Myocyte (in vitro differentiated cells): Measurements from ENCODE around the gene CSF1R. TPM values are rescaled to one million over a fixed set of nuclear protein-coding genes. Genes with fewer than 3 reads are reported as not detected.
A peak's percentile ranks its signal among the peaks of the same experiment; 100 is the strongest.
"Not testable (repeated sequence)": the region's sequence is repeated elsewhere in the genome, so short reads cannot be mapped to it uniquely, and the experiment has no call there.

Source experiments
- DNase-seq: peaks from one replicate; pipeline ENCODE4 v3.0.0-alpha.2; 2012; ENCODE audit warnings: low read depth
- total RNA-seq: library from RNA; depleted of rRNA; stranded (reverse); fragments of >200 nt; gene quantifications from 2 replicates; pipeline ENCODE4 v1.2.3, GENCODE V29; 2014

The CSF1R gene
- total RNA-seq, 1 donor from 2014 or later, result not detected

DNA sequence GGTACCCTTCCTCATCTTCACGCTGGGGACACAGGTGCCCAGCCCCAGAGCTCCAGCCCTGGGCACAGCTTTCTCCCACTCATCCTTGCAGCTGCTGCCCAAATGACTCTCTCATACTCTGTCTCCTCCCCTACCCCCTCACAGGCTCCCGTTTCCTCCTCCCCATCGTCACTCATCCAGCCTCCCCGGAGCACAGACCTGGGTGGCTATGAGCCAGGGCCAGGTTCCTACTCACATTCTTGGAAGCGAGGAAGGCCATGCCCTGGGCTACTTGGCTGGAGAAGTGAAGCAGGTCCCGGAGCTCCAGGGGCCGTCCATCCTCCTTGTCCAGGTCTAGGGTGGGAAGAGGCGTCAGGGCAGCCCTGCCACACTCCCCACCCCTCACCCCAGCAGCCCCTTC, 29.3 kb downstream of the CSF1R start:
- no peak for DNase-seq

DNA sequence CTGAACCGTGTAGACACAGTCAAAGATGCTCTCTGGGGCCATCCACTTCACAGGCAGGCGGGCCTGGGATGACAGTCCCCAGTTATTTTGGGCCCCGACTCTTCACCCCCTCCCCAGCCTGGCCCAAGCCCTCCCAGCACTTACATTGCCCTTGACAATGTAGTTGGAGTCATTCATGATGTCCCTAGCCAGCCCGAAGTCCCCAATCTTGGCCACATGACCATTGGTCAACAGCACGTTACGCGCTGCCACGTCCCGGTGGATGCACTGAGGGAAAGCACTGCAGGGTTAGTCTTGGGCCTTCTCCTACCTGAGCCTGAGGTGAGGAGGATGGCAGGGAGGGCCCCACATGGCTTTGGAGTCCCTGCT, 30.3 kb downstream of the CSF1R start:
- no peak for DNase-seq

DNA sequence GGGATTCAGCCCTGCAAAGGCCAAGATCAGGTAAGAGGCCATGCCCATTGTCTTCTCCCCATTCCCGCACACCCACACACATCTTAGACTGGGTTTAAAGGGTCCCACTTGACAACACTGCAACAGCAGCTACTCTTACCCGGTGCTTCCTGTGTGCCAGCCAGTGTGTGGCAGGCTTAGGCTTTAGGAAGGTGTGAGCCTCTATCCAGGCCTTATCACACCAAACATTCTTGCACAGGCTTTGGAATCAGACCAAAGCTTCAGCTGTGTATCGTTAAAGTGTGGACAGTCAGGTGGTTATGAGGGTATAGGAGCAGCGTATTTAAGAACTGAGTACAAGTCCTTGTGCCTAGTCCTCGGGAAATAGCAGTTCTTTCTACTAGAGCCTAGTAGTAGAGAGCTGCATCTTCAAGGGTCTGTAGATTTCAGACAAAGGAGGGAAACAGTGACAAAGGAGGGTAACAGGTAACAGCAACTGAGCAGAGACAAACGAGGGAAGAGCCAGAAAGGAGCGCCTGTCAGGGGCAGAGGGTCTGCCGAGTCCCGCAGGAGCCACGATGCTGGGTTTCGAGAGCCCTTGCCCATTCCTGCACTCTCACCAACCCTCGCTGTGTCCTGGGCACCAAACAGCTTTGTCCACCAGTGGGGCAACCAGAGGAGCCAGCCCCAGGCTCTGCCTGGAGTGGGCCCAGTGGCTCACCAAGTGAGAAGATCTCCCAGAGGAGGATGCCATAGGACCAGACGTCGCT, 30.9 kb downstream of the CSF1R start:
- DNase-seq, result no peak

DNA sequence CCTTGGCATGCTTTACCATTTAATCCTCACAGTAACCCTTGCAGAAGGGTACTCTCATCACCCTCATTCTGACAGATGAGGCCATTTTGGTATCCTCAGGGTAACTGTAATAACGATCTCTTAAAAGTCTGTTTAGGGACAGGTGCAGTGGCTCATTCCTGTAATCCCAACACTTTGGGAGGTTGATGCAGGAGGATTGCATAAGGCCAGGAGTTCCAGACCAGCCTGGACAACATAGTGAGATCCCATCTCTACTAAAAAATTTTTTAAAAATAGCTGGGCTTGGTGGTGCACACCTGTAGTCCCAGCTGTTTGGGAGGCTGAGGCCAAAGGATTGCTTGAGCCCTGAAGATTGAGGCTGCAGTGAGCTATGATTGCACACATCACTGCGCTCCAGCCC, 31.8 kb downstream of the CSF1R start:
- DNase-seq, result no peak

DNA sequence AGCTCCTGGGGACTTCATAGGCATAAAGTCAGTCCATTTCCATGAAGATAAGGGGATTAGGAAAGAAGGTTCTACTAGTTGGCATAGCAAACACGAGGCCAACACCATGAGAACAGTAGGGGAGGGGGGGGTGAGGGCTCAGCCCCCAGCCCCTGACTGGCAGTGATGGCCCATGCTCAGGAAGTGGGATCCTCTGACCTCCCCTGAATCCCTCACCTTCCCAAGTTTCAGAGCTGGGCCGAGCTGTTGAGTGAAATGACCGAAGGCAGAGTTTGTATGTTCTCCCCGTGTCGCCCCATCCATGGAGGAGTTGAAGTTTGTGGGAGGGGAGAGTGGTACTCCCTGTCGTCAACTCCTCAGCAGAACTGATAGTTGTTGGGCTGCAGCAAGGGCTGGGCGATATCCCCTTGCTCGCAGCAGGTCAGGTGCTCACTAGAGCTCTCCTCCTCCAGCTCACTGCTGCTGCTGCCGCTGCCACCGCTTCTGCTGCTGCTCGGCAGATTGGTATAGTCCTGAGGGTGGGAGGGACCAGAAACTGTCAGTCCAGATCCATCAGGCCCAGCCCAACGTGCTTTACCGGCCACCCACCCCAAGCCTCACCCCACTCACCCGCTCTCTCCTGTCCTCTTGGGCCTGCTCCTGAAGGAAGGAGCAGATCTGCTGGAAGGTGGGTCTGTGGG, 32.5 kb downstream of the CSF1R start:
- DNase-seq, result no peak

DNA sequence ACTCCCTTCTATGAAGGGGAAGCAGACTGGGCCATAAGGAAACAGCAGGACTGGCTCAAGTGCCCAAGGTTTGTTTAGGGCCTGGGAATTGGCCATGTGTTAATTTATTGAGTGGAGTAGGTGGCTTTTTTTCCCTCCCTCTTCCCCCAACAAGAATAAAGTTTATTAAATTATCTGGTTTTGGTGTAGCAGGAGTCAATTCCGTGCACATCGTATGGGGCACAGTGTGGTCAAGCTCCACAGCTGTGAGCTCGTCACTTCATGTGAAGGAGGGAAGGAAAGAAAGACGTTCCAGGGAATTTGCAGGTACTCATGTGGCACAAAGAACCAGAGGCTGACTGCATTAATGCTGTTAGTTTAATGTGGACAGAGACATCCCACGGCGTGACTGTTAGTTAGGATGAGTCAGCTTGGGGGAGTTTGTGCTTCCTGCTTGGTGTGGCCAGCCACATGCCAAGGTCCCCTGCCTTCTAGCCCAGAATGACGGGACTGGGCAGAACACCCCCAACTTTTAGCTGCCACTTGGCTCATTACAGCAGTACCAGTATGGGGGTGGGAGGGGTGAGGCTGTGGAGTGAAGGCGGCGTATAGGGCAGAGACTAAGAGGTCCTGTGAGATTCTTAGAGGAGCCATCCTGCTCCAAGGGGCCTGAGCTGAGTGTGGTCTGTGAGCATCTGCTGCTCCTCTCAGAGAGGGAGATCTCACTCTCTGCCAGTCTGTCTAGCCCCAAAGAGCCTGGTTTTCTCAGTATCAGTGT, 33.2 kb downstream of the CSF1R start:
- DNase-seq, result peak; percentile 78

DNA sequence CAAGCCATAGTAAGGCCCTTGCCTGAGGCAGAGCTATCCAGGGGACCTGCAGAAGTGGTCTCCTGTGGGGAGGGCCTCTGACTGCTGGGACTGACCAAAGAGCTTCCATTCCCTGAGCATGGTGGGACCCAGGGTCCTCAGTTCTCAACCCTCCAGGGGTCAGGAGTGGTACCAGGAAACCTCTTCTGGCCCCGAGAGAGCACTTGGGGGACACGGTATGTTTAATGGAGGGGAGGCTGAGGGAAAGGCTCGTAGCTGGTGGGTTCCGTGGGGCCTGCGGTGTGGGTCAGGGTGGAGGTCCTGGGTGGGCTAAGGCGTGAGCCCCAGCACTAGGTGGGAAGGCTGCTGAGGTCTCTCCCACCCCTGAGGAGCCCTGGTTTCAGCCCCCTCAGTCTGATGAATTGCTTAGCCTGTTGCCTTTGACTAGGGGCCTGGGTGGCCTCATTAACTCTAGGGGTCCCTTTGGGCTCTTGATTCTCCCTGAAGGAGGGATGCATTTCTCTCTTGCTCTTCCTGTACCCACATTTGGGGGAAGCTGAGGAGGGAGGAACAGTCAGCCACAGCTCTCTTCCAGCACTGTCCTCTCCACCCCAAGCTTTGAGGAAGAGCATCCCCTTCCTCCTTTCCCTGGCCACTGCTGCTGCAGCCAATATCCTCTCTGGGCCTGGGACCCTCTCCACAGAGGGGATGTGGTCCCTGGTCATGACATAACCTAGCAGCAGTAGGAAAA, 34.0 kb downstream of the CSF1R start:
- DNase-seq, result no peak

DNA sequence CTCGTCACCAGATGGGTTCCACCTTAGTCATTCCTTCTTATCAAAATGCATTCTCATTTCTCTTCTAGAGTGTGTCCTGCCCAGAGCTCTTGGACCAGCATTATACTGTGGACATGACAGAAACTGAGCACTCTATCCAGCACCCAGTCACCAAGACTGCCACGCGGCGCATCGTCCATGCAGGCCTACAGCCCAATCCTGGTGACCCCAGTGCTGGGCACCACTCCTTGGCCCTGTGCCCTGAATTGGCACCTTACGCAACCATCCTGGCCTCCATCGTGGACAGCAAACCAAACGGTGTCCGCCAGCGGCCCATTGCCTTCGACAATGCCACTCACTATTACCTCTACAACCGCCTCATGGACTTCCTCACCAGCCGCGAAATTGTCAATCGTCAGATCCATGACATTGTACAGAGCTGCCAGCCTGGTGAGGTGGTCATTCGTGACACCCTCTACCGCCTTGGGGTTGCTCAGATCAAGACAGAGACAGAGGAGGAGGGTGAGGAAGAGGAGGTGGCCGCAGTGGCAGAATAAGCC, 34.6 kb downstream of the CSF1R start:
- no peak for DNase-seq

DNA sequence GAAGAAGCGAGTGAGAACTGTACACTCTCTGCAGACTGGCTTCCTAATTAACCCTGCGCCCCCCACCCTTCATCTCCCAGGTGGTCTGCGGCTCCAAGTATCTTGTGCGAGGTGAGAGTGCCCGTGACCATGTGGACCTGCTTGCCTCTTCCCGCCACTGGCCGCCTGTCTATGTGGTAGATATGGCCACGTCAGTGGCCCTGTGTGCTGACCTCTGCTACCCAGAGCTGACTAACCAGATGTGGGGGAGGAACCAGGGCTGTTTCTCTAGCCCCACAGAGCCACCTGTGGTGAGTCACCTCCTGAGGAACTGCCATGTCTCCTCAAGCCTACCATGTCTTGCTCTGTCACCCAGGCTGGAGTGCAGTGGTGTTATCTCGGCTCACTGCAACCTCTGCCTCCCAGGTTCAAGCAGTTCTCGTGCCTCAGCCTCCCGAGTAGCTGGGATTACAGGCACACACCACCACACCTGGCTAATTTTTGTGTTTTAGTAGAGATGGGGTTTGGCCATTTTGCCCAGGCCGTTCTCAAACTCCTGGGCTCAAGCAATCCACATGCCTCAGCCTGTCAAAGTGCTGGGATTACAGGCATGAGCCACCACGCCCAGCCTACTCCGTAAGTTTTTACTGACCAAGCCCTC, 36.1 kb downstream of the CSF1R start:
- DNase-seq, result not testable (repeated sequence)

DNA sequence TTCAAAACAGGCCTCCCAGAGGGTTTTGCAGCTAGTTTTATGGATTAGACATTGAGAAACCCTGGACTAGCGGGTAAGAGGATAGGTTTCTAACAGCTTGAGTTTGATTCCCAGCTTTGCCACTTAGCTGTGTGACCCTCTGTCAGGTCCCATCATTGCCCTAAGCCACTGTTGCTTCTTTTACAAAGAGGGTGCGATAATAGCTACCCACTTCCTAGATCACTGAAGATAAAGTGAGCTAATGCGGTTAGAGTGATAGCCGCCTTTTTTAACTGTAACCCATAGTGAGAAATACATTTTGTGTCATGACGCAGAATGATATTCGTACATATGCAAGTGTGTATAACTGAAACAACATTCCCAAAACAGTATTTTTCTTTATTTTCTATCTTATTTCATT, 40.3 kb downstream of the CSF1R start:
- no peak for DNase-seq

DNA sequence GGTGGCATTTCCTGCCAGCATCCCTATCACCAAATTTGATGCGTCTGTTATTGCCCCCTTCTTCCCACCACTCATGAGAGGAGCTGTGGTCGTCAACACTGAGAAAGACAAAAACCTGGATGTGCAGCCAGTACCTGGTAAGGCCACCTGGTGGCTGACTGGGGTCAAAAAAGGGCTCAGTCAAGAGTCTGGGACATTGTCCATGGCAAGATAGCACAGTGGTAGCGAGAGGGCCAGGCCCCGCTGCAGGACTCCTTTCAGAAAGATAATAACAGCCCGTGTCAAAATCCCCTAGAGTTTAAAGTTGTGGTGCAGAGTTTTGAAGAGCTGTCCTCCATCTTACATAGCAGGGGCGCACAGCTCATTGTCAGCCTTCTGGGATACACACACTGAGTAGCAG, 40.8 kb downstream of the CSF1R start:
- DNase-seq, result no peak

DNA sequence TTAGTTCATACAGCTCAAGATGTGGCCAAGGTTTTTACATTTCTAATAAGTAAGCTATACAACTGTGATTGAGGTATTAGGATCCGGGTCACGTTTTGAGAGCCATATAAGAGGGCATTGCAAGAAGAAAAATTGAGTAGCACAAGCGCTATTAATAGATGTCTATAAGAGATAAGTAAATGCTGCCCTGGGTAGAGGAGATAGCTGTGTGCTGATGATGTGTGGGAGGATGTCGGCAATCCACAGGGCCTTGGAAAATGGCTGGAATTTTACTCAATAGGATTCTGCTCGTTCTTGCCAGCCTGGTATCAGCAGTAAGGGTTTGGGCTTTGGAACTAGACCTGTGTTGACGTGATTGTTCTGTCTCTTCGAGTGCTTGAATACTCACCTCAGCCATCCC, 41.6 kb downstream of the CSF1R start:
- DNase-seq, result no peak

DNA sequence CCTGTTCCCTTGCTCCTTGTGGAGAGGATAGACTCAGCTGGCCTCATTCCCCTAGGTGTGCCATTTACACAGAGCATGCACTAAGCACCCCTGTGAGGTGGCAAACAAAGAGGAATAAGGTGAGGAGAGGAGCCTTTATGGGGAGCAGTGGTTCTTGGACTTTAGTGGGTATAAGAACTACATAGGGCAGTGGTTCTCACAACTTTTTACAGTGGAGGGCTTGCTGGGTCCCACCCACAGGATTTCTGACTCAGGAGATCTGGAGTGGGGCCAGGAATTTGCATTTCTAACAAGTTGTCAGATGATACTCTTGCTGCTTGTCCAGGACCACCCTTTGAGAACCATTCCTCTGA, 42.0 kb downstream of the CSF1R start:
- DNase-seq, result peak; percentile 58

DNA sequence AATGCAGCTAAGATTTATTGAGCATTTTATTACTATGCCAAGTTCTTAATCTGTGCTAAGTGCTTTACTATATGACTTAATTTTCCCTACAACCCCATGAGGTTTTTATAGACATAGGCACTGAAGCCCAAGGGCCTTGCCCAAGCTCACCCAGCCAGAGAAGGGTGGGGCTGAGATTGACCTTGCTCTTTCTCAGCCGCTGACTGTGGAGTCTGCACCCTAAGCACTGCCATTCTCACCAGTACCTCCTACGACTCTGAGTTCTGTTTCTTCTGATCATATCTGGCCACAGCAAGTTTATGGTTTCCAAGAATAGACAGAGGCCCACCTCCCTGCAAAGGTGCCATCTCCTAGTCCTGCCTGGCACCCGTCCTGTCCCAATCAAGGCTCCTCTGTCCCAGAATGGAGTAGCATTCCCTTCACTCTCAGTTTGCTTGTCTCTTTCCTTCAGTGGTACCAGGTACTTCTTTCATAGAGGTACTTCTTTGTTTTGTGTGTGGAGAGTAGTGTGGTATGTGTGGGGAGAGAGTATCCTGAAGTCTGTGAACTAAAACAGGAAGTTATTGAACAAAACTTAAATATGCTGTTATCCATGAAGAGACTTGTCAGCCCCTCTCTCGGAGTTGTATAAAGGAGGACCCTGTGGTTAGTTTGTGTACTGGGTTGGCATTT, 42.6 kb downstream of the CSF1R start:
- DNase-seq, result no peak

DNA sequence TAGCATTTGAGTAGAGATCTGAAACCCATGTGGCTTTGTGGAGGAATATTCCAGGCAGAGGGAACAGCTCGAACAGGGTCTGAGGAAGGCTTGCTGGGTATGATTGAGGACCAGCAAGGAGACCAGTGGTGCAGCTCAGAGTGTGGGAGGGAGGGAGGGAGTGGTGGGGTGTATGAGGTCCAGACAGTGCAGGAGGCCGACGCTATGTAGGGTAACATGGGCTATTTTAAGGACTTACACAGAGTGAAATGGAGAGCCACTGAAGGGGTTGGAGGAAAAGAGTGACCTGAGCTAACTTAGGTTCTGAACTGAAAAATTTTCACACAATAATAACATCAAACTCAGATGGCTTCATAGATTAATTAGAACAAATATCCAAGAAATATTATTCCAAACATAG, 43.9 kb downstream of the CSF1R start:
- DNase-seq, result peak; percentile 43

DNA sequence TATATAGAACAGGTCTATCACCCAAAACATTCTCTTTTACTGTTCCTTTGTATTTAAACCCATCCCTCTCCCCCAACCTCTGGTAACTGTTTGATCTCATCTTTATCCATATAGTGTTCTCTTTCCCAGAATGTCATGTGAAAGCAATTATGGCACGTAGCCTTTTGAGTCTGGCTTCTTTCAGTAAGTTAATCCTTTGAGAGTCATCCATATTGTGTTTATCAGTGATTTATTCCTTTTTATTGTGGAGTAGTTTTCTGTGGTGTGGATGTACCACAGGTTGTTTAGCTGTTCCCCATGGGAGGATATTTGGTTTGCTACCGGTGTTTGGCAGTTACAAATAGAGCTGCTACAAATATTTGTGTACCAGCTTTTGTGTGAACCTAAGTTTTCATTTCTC, 47.8 kb downstream of the CSF1R start:
- no peak for DNase-seq

DNA sequence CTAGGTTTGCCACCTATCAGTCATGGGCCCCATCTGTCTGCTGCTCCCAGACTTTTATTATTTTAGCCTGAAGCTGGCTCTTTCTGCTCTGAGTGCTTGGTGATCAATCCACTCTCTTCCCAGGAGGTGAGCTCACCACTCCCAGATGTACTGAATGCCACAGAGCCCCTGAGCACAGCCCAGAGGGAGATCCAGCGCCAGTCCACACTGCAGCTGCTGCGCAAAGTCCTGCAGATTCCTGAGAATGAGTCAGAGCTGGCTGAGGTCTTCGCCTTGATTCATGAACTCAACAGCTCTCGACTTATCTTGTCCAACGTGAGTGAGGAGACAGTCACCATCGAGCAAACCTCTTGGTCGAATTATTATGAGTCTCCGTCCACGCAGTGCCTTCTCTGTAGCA, 49.8 kb downstream of the CSF1R start:
- peak; percentile 98 for DNase-seq

DNA sequence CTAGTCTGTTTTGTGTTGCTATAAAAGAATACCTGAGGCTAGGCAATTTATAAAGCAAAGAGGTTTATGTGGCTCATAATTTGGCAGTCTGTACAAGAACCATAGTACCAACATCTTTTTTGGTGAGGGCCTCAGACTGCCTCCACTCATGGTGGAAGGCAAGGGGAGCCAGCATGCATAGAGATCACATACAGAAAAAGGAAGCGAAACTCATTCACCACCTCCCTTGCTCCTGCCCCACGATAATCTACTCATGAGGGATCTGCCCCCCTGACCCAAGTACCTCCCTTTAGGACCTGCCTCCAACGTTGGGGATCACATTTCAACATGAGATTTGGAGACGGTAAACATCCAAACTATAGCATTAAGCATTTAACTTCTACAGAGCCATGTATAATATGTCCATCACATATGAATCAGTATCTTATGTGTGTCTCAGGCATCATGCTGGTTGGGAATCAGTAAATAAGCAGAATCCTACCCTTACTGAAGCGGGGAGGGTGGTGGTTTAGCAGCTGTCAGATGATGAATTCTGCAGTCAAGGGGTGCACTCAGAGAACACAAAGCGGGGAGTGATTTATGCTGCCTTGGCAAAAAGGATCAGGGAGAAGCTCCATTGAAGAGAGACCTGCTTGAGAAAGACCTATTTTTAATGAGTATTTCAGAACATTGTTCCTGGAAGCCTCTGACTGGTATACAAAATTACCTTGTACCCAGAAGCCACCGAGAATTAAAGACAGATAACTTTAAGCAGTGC, 51.0 kb downstream of the CSF1R start:
- no peak for DNase-seq

DNA sequence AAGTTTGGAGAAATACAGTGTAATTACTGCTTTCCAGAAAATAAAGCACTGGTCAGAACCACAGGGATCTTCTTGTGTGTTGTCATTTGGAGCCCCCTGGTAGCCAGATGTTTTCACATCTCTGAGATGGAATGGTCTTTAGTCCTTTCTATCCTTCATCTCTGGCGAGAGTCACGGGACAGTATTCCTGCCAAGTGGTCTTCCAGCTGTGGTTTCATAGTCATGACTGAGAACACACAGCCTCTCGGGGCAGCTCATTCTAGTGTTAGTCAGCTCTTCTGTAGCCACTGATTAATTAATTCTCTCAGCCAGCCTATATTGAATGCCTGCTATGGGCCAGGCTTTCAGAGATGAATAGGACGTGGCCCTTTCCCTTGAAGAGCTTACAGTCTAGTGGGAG, 51.7 kb downstream of the CSF1R start:
- peak; percentile 83 for DNase-seq

DNA sequence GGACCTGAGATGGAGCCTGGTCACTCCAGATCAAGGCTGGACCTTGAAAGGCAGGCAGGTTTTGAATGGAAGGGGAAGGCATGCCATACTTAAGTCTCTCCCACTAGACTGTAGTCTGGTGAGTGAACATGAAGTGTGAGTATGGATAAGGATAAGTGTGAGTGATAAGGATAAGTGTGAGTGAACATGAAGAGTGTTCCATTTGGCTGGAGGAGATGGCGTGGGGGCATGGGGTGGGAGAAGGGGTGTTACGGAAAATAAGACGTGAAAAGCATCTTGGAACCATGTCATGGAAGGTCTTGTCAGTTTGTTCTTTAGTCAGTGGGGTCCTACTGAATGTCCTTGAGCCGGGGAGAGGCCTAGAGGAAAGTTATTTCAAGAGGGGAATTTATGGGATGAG, 53.0 kb downstream of the CSF1R start:
- no peak for DNase-seq
